ENCODE data around the gene ZBTB20.

ZBTB20 gene

GRCh38 chr3:114590309-114591047 lies 556.6 kb downstream of the ZBTB20 start:
- Histone ChIP-seq H4K20me1 (ENCODE audit: insufficient read depth, low read length) (no peaks in the 10 kb centered on the region), H3K27me3 (ENCODE audit: insufficient read depth, low read length, poor library complexity) (no peaks in the 10 kb centered on the region)

GRCh38 chr3:114587986-114588385 lies 559.1 kb downstream of the ZBTB20 start:
- Histone ChIP-seq H3K4me1 (ENCODE audit: insufficient read depth, low read length) (no peaks in the 10 kb centered on the region), H3K9ac (ENCODE audit: low read depth, low read length) (no peak overlapping the region), H3K9me3 (ENCODE audit: insufficient read depth, low read length, severe bottlenecking) (no peaks in the 10 kb centered on the region), H3K36me3 (ENCODE audit: insufficient read depth, low read length) (no peaks in the 10 kb centered on the region), H2AFZ (ENCODE audit: low read depth, low read length) (no peak overlapping the region), H4K20me1 (ENCODE audit: insufficient read depth, low read length) (no peaks in the 10 kb centered on the region), H3K27me3 (ENCODE audit: insufficient read depth, low read length, poor library complexity) (no peaks in the 10 kb centered on the region), H3K4me2 (ENCODE audit: insufficient read depth, low read length) (no peak overlapping the region), H3K4me3 (ENCODE audit: low read depth in 1 of 2, low read length in 2 of 2) (no peak overlapping the region), H3K27ac (ENCODE audit: low read length) (no peak overlapping the region), H3K79me2 (ENCODE audit: insufficient read depth, low read length) (no peaks in the 10 kb centered on the region)
- ATAC-seq (ENCODE audit: insufficient read depth, low read depth), result no peak
- DNase-seq, result no peak
- TF ChIP-seq CTCF (IDR thresholded peaks at IDR 0.05; ENCODE audit: borderline replicate concordance, extremely low read depth, low read length, poor library complexity, severe bottlenecking) (no peak), EZH2 (IDR thresholded peaks at IDR 0.05; ENCODE audit: borderline replicate concordance, low read depth, low read length, severe bottlenecking) (no peak)

More at GRCh38 chr3:114590309-114591047, 556.6 kb downstream of the ZBTB20 start:
- Histone ChIP-seq H3K9me3 (ENCODE audit: insufficient read depth, low read length, severe bottlenecking) (no peaks in the 10 kb centered on the region), H3K4me2 (ENCODE audit: insufficient read depth, low read length) (no peak overlapping the region), H3K4me3 (ENCODE audit: low read depth in 1 of 2, low read length in 2 of 2) (no peak overlapping the region), H3K27ac (ENCODE audit: low read length) (no peak overlapping the region), H3K36me3 (ENCODE audit: insufficient read depth, low read length) (no peaks in the 10 kb centered on the region), H3K4me1 (ENCODE audit: insufficient read depth, low read length) (no peaks in the 10 kb centered on the region), H3K79me2 (ENCODE audit: insufficient read depth, low read length) (no peaks in the 10 kb centered on the region), H3K9ac (ENCODE audit: low read depth, low read length) (no peak overlapping the region), H2AFZ (ENCODE audit: low read depth, low read length) (no peak overlapping the region)
- TF ChIP-seq EZH2 (IDR thresholded peaks at IDR 0.05; ENCODE audit: borderline replicate concordance, low read depth, low read length, severe bottlenecking), result no peak
- TF ChIP-seq CTCF (IDR thresholded peaks at IDR 0.05; ENCODE audit: borderline replicate concordance, extremely low read depth, low read length, poor library complexity, severe bottlenecking), result no peak
- DNase-seq (no peak), ATAC-seq (ENCODE audit: insufficient read depth, low read depth) (no peak)

- H3K9me3 ChIP-seq (ENCODE audit: insufficient read depth, low read length, severe bottlenecking), result no peaks in the 10 kb centered on the region
- no peak overlapping the region for H2AFZ ChIP-seq (ENCODE audit: low read depth, low read length)
- no peaks in the 10 kb centered on the region for H3K27me3 ChIP-seq (ENCODE audit: insufficient read depth, low read length, poor library complexity)
- no peaks in the 10 kb centered on the region for H4K20me1 ChIP-seq (ENCODE audit: insufficient read depth, low read length)
- no peak overlapping the region for H3K27ac ChIP-seq (ENCODE audit: low read length)
- ATAC-seq (ENCODE audit: insufficient read depth, low read depth), result no peak
- H3K4me2 ChIP-seq (ENCODE audit: insufficient read depth, low read length), result no peak overlapping the region
- no peak for TF ChIP-seq CTCF (IDR thresholded peaks at IDR 0.05; ENCODE audit: borderline replicate concordance, extremely low read depth, low read length, poor library complexity, severe bottlenecking)
- TF ChIP-seq EZH2 (IDR thresholded peaks at IDR 0.05; ENCODE audit: borderline replicate concordance, low read depth, low read length, severe bottlenecking), result no peak
- no peaks in the 10 kb centered on the region for H3K79me2 ChIP-seq (ENCODE audit: insufficient read depth, low read length)
- no peak overlapping the region for H3K9ac ChIP-seq (ENCODE audit: low read depth, low read length)
- no peak overlapping the region for H3K4me3 ChIP-seq (ENCODE audit: low read depth in 1 of 2, low read length in 2 of 2)
- no peak for DNase-seq
- H3K4me1 ChIP-seq (ENCODE audit: insufficient read depth, low read length), result no peaks in the 10 kb centered on the region
- H3K36me3 ChIP-seq (ENCODE audit: insufficient read depth, low read length), result no peaks in the 10 kb centered on the region
These were observed 561.0 kb downstream of the ZBTB20 start for GRCh38 chr3:114586119-114586518.

All from DND-41 (cell line).